Kidney tubule cell (primary cell): ENCODE results near the gene BRAF.
"Not testable (repeated sequence)": the region's sequence is repeated elsewhere in the genome, so short reads cannot be mapped to it uniquely, and the experiment has no call there.

ENCODE experiments used
- DNase-seq: peaks from one replicate; pipeline ENCODE4 v3.0.0-alpha.2; 2018; ENCODE audit warnings: low spot score

BRAF gene

GRCh38 chr7:140924821-140925421, at the start of gene BRAF:
TSS of gene BRAF (minus strand) at chr7:140924929. CDS start at chr7:140924703, 226 bp downstream.
- peak; percentile 83 for DNase-seq

- no peak for DNase-seq
Observed at GRCh38 chr7:140972876-140973829, 48.4 kb upstream of the BRAF start.

GRCh38 chr7:140972344-140972743, 47.6 kb upstream of the BRAF start:
- no peak for DNase-seq

- no peak for DNase-seq
Observed at GRCh38 chr7:140967438-140967837, 42.7 kb upstream of the BRAF start.

- DNase-seq, result no peak
Observed at GRCh38 chr7:140966561-140967233, 42.0 kb upstream of the BRAF start.

GRCh38 chr7:140961117-140961516, 36.4 kb upstream of the BRAF start:
- DNase-seq, result no peak

GRCh38 chr7:140956997-140957396, 32.3 kb upstream of the BRAF start:
- DNase-seq, result not testable (repeated sequence)

- DNase-seq, result no peak
Observed at GRCh38 chr7:140945940-140946339, 21.2 kb upstream of the BRAF start.

GRCh38 chr7:140942242-140942641, 17.5 kb upstream of the BRAF start:
- DNase-seq, result not testable (repeated sequence)

- peak; percentile 67 for DNase-seq
Observed at GRCh38 chr7:140940898-140941297, 16.2 kb upstream of the BRAF start.

GRCh38 chr7:140937702-140938264, 13.1 kb upstream of the BRAF start:
- no peak for DNase-seq

- no peak for DNase-seq
Observed at GRCh38 chr7:140928491-140929309, 4.0 kb upstream of the BRAF start.

- not testable (repeated sequence) for DNase-seq
Observed at GRCh38 chr7:140927945-140928344, 3.2 kb upstream of the BRAF start.

- DNase-seq, result no peak
Observed at GRCh38 chr7:140927351-140927750, 2.6 kb upstream of the BRAF start.

- no peak for DNase-seq
Observed at GRCh38 chr7:140926021-140926817, 1.5 kb upstream of the BRAF start.

GRCh38 chr7:140924019-140924820, 509 bp downstream of the BRAF start:
- peak; percentile 64 for DNase-seq

- peak; percentile 20 for DNase-seq
Observed at GRCh38 chr7:140923358-140924006, 1.2 kb downstream of the BRAF start.

GRCh38 chr7:140922741-140923345, 1.9 kb downstream of the BRAF start:
- DNase-seq, result no peak

- no peak for DNase-seq
Observed at GRCh38 chr7:140920745-140921144, 4.0 kb downstream of the BRAF start.
